Mesendoderm (in vitro differentiated cells): ENCODE results near the gene AHCYL2.
"Not testable (repeated sequence)": the region's sequence is repeated elsewhere in the genome, so short reads cannot be mapped to it uniquely, and the experiment has no call there.

Source experiments
- DNase-seq: peaks from one replicate; pipeline ENCODE4 v3.0.0; 2013
- H2AK5ac ChIP-seq: 2 replicates; pipeline ENCODE4 v1.6.1; 2013; ENCODE audit warnings: low read length, inconsistent platforms
- H2BK120ac ChIP-seq: 2 replicates; pipeline ENCODE4 v1.6.1; 2013; ENCODE audit warnings: low read depth, mild to moderate bottlenecking, low read length, moderate library complexity, mixed read lengths
- H2BK15ac ChIP-seq: replicated peaks from 2 replicates; pipeline ENCODE4 v1.6.1; 2013; ENCODE audit warnings: low read depth, mild to moderate bottlenecking, moderate library complexity
- H2BK5ac ChIP-seq: 2 replicates; pipeline ENCODE4 v1.6.1; 2013; ENCODE audit warnings: low read length, inconsistent platforms
- H3K18ac ChIP-seq: 2 replicates; pipeline ENCODE4 v1.6.1; 2013; ENCODE audit warnings: mild to moderate bottlenecking, low read length, mixed read lengths
- H3K23ac ChIP-seq: one replicate; pipeline ENCODE4 v1.6.1; 2013; ENCODE audit warnings: low read length
- H3K27ac ChIP-seq: 2 replicates; pipeline ENCODE4 v1.5.1; 2013; ENCODE audit warnings: low read depth, mild to moderate bottlenecking, inconsistent platforms, low read length, moderate library complexity
- H3K27me3 ChIP-seq: 2 replicates; pipeline ENCODE4 v1.6.1; 2013; ENCODE audit warnings: low read length, control low read depth, mild to moderate bottlenecking, inconsistent platforms; ENCODE audit not compliant: insufficient read depth, poor library complexity
- H3K36me3 ChIP-seq: 2 replicates; pipeline ENCODE4 v1.6.1; 2013; ENCODE audit warnings: low read length, inconsistent platforms; ENCODE audit not compliant: control insufficient read depth, insufficient read depth
- H3K4ac ChIP-seq: one replicate; pipeline ENCODE4 v1.6.1; 2013; ENCODE audit warnings: low read depth, mild to moderate bottlenecking, low read length, moderate library complexity
- H3K4me1 ChIP-seq: 2 replicates; pipeline ENCODE4 v1.6.1; 2013; ENCODE audit warnings: low read depth, low read length, inconsistent platforms; ENCODE audit not compliant: control insufficient read depth
- H3K4me2 ChIP-seq: 2 replicates; pipeline ENCODE4 v1.6.1; 2013; ENCODE audit warnings: low read length
- H3K4me3 ChIP-seq: 2 replicates; pipeline ENCODE4 v1.5.1; 2013; ENCODE audit warnings: mild to moderate bottlenecking, low read length
- H3K56ac ChIP-seq: one replicate; pipeline ENCODE4 v1.6.1; 2013; ENCODE audit warnings: low read length
- H3K79me1 ChIP-seq: 2 replicates; pipeline ENCODE4 v1.6.1; 2013; ENCODE audit warnings: low read length, inconsistent platforms
- H3K79me2 ChIP-seq: 2 replicates; pipeline ENCODE4 v1.6.1; 2013; ENCODE audit warnings: mild to moderate bottlenecking, low read length; ENCODE audit not compliant: control insufficient read depth, insufficient read depth
- H3K9ac ChIP-seq: 2 replicates; pipeline ENCODE4 v1.6.1; 2013; ENCODE audit warnings: low read length, inconsistent platforms
- H4K5ac ChIP-seq: one replicate; pipeline ENCODE4 v1.6.1; 2013; ENCODE audit warnings: low read length
- H4K8ac ChIP-seq: one replicate; pipeline ENCODE4 v1.6.1; 2013; ENCODE audit warnings: low read depth, mild to moderate bottlenecking, control low read depth, low read length, moderate library complexity
- WGBS: extraction: QIAGEN DNeasy Blood & Tissue Kit; methylation state at CpG from one replicate; pipeline ENCODE4 v1.1.7; 2013; ENCODE audit warnings: low lambda C conversion rate, missing lambda C conversion rate; ENCODE audit not compliant: insufficient coverage; ENCODE audit errors: extremely low coverage; 5-methylcytosine and 5-hydroxymethylcytosine counted together

The AHCYL2 gene

GRCh38 chr7:129367349-129367699 is 142.5 kb downstream of the AHCYL2 start:
- Histone ChIP-seq H3K79me2 (no peaks in the 10 kb centered on the region), H3K4ac (no peak overlapping the region), H3K36me3 (no peaks in the 10 kb centered on the region), H3K18ac (no peak overlapping the region), H2BK15ac (no peak overlapping the region), H4K5ac (no peak overlapping the region), H2BK5ac (no peak overlapping the region), H3K9ac (no peak overlapping the region), H3K23ac (no peak overlapping the region), H3K79me1 (no peaks in the 10 kb centered on the region), H3K4me2 (no peak overlapping the region), H3K4me1 (peaks cover 6% of the 10 kb centered on the region), H3K27ac (no peak overlapping the region), H2AK5ac (no peak overlapping the region), H3K4me3 (no peak overlapping the region), H4K8ac (no peak overlapping the region), H2BK120ac (no peak overlapping the region), H3K56ac (no peak overlapping the region), H3K27me3 (no peaks in the 10 kb centered on the region)
- WGBS, result no CpG with 5 or more reads among the region's 1 CpG
- no peak for DNase-seq

- Histone ChIP-seq H4K8ac (no peak overlapping the region), H3K79me2 (no peaks in the 10 kb centered on the region), H2BK15ac (no peak overlapping the region), H2AK5ac (no peak overlapping the region), H2BK5ac (no peak overlapping the region), H3K23ac (no peak overlapping the region), H3K4me1 (peaks cover 6% of the 10 kb centered on the region), H3K4me3 (no peak overlapping the region), H3K27me3 (no peaks in the 10 kb centered on the region), H3K4ac (no peak overlapping the region), H2BK120ac (no peak overlapping the region), H3K18ac (no peak overlapping the region), H3K36me3 (no peaks in the 10 kb centered on the region), H3K27ac (no peak overlapping the region), H3K56ac (peak overlapping the region; percentile 27), H3K79me1 (no peaks in the 10 kb centered on the region), H4K5ac (no peak overlapping the region), H3K4me2 (peak overlapping the region; percentile 3), H3K9ac (no peak overlapping the region)
- DNase-seq, result peak; percentile 89
- WGBS, result no CpG with 5 or more reads among the region's 11 CpGs
These were observed 143.0 kb downstream of the AHCYL2 start for GRCh38 chr7:129367700-129368388.

DNA sequence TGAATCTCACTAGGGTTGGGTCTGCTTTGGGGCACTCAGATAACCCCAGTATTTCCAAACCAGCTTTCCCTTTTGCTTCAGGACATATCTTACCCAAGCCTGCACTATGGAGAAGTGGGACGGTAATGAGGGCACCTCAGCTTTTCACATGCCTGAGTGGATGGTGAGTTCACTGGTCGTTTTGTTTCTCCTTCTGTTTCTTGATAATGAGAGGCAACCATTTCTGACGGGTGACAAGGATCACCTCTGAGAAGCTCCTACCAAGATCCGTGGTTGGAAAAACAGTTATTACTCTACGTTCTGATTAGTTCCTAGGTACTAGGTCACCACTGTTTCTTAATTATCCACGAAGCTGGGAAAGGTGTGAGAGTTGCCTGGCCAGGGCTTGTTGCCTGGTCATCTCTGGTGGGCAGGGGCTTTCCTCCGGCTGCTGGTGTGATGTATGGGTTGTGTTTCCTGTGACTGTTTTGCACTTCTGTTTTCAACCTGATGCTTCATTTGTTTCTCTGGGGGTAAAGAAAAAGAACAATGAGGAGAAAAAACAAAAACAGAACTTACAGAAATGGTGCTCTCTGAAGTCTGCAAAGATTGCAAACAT is 143.7 kb downstream of the AHCYL2 start:
- Histone ChIP-seq H3K18ac (no peak overlapping the region), H2AK5ac (no peak overlapping the region), H4K8ac (no peak overlapping the region), H2BK120ac (no peak overlapping the region), H3K79me1 (no peaks in the 10 kb centered on the region), H3K79me2 (no peaks in the 10 kb centered on the region), H3K27me3 (no peaks in the 10 kb centered on the region), H3K56ac (no peak overlapping the region), H3K23ac (no peak overlapping the region), H3K4me3 (no peak overlapping the region), H3K4me1 (peaks cover 6% of the 10 kb centered on the region), H3K9ac (no peak overlapping the region), H2BK15ac (no peak overlapping the region), H3K36me3 (no peaks in the 10 kb centered on the region), H3K4ac (no peak overlapping the region), H2BK5ac (no peak overlapping the region), H3K27ac (no peak overlapping the region), H4K5ac (no peak overlapping the region), H3K4me2 (no peak overlapping the region)
- no peak for DNase-seq
- WGBS, result no CpG with 5 or more reads among the region's 7 CpGs

DNA sequence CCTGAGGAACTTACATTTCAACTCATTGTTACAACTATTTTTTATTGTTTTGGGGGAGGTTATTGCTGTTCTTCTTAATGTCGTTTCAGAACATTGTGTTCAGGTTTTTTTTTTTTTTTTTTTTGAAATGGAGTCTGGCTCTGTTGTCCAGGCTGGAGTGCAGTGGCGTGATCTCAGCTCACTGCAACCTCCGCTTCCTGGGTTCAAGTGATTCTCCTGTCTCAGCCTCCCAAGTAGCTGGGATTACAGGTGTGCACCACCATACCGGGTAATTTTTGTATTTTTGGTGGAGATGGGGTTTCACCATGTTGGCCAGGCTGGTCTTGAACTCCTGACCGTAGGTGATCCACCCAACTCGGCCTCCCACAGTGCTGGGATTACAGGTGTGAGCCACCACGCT is 144.6 kb downstream of the AHCYL2 start:
- H3K79me2 ChIP-seq, H3K4me1 ChIP-seq, H3K36me3 ChIP-seq, H4K8ac ChIP-seq, DNase-seq, H3K4me2 ChIP-seq, H2AK5ac ChIP-seq, H3K18ac ChIP-seq, H3K56ac ChIP-seq, H3K9ac ChIP-seq, H3K4me3 ChIP-seq, H3K27ac ChIP-seq, H2BK15ac ChIP-seq, H4K5ac ChIP-seq, H3K27me3 ChIP-seq, H2BK5ac ChIP-seq, H3K79me1 ChIP-seq, H3K4ac ChIP-seq, H2BK120ac ChIP-seq, H3K23ac ChIP-seq: not testable (repeated sequence)
- WGBS, result no CpG with 5 or more reads among the region's 7 CpGs

DNA sequence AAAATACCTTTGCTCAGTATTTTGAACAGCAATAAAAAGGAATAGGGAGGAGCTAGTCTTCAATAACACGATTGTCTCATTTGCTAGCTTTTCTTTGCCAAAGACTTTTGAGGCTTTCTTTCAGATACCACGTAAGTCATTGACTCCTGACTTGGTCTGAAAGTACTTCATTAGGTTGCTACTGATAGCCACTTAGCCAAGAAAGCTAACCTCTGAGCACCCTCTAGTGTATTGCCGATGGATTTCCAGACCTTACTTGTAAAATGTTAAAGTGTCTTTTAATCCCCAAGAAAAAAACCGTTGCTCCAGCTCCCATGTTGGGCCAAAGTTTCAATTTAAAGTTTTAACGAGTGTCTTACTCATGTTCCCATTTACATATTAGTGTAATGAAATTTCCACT is 146.0 kb downstream of the AHCYL2 start:
- Histone ChIP-seq H2BK120ac (no peak overlapping the region), H3K23ac (no peak overlapping the region), H4K5ac (no peak overlapping the region), H3K27me3 (no peaks in the 10 kb centered on the region), H2AK5ac (no peak overlapping the region), H3K4me1 (peaks cover 6% of the 10 kb centered on the region), H3K36me3 (no peaks in the 10 kb centered on the region), H3K9ac (no peak overlapping the region), H3K79me1 (no peaks in the 10 kb centered on the region), H2BK5ac (no peak overlapping the region), H3K27ac (no peak overlapping the region), H3K56ac (no peak overlapping the region), H3K18ac (no peak overlapping the region), H3K4me2 (no peak overlapping the region), H3K79me2 (no peaks in the 10 kb centered on the region), H3K4me3 (no peak overlapping the region), H3K4ac (no peak overlapping the region), H2BK15ac (no peak overlapping the region), H4K8ac (no peak overlapping the region)
- WGBS, result no CpG with 5 or more reads among the region's 5 CpGs
- peak; percentile 53 for DNase-seq

- WGBS, result no CpG with 5 or more reads among the region's 3 CpGs
- H2BK15ac ChIP-seq, result no peak overlapping the region
- H2BK120ac ChIP-seq, result no peak overlapping the region
- H2AK5ac ChIP-seq, result no peak overlapping the region
- no peak overlapping the region for H4K8ac ChIP-seq
- H3K4me3 ChIP-seq, result no peak overlapping the region
- H3K56ac ChIP-seq, result no peak overlapping the region
- no peak overlapping the region for H3K9ac ChIP-seq
- no peaks in the 10 kb centered on the region for H3K79me2 ChIP-seq
- H3K27ac ChIP-seq, result no peak overlapping the region
- no peaks in the 10 kb centered on the region for H3K27me3 ChIP-seq
- no peak overlapping the region for H2BK5ac ChIP-seq
- DNase-seq, result no peak
- H3K23ac ChIP-seq, result no peak overlapping the region
- no peaks in the 10 kb centered on the region for H3K79me1 ChIP-seq
- H3K18ac ChIP-seq, result no peak overlapping the region
- no peak overlapping the region for H3K4me2 ChIP-seq
- H3K4me1 ChIP-seq, result peaks cover 6% of the 10 kb centered on the region
- H4K5ac ChIP-seq, result no peak overlapping the region
- H3K4ac ChIP-seq, result no peak overlapping the region
- no peaks in the 10 kb centered on the region for H3K36me3 ChIP-seq
These were observed 146.7 kb downstream of the AHCYL2 start for GRCh38 chr7:129371487-129371886.
